ENCODE results near the gene ADAMTS6.
"Not testable (repeated sequence)": the region's sequence is repeated elsewhere in the genome, so short reads cannot be mapped to it uniquely, and the experiment has no call there.

ADAMTS6 gene

DNA sequence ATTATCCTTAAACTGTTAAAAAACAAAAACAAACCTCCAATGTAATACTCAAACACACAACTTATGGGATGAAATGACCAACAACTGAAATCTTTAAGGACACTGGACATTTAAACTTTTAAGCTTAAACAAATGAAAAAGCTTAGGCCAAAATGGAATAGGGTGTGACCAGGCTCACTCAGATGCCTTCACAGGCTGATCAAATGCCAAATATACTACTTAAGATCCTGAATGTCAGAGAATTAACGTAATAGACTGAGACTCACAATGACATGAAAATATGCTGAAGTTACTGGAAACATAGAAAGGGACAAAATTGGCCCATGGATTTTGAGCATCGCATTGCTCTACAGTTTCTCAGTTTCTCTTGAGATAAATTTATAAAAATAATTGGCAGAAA lies 286.8 kb downstream of the ADAMTS6 start:
- Histone ChIP-seq H3K4me1 (ENCODE audit: insufficient read depth, low read length) (no peaks in the 10 kb centered on the region), H3K27ac (ENCODE audit: low read depth, low read length) (no peak overlapping the region), H3K9me3 (ENCODE audit: low read length) (no peaks in the 10 kb centered on the region), H3K27me3 (ENCODE audit: control insufficient read depth in 1 of 2, insufficient read depth in 2 of 2, low read length in 2 of 2) (no peaks in the 10 kb centered on the region), H3K9ac (ENCODE audit: low read length) (no peak overlapping the region), H3K4me3 (ENCODE audit: low read depth in 1 of 2, low read length in 2 of 2) (no peak overlapping the region), H3K36me3 (ENCODE audit: insufficient read depth, low read length) (no peaks in the 10 kb centered on the region)

- Histone ChIP-seq H3K4me1 (ENCODE audit: insufficient read depth, low read length) (no peaks in the 10 kb centered on the region), H3K27me3 (ENCODE audit: control insufficient read depth in 1 of 2, insufficient read depth in 2 of 2, low read length in 2 of 2) (no peaks in the 10 kb centered on the region), H3K9ac (ENCODE audit: low read length) (no peak overlapping the region), H3K27ac (ENCODE audit: low read depth, low read length) (no peak overlapping the region), H3K36me3 (ENCODE audit: insufficient read depth, low read length) (no peaks in the 10 kb centered on the region), H3K4me3 (ENCODE audit: low read depth in 1 of 2, low read length in 2 of 2) (no peak overlapping the region), H3K9me3 (ENCODE audit: low read length) (no peaks in the 10 kb centered on the region)
These were observed 289.4 kb downstream of the ADAMTS6 start for GRCh38 chr5:65192331-65192730.

DNA sequence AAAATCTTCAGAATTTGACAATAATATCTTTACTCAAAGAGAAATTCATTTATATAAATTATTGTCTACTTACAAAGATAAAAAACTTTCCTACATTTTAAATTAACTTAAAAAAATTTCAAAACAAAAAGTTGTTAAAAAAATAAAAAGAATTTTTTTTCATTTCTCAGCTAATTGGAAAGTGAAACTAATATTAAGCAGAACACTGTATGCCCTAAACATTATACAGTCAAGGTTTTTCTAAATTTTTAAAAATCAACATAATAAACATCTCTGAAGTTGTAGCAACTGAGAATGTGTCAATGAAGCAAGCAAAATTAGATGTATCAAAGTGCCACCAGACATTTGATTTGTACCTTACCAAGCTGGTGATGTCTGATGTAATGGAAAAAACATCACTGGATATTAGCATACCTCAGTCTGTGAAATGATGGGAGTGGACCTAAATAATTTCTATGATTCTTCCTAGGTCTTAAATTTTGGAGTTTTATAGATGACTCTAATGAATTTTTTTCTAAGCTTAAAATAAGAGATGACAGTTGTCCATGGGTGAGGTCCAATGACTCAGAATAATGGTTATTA lies 290.1 kb downstream of the ADAMTS6 start:
- Histone ChIP-seq H3K9me3 (ENCODE audit: low read length) (no peaks in the 10 kb centered on the region), H3K27me3 (ENCODE audit: control insufficient read depth in 1 of 2, insufficient read depth in 2 of 2, low read length in 2 of 2) (no peaks in the 10 kb centered on the region), H3K4me3 (ENCODE audit: low read depth in 1 of 2, low read length in 2 of 2) (no peak overlapping the region), H3K4me1 (ENCODE audit: insufficient read depth, low read length) (no peaks in the 10 kb centered on the region), H3K9ac (ENCODE audit: low read length) (no peak overlapping the region), H3K27ac (ENCODE audit: low read depth, low read length) (no peak overlapping the region), H3K36me3 (ENCODE audit: insufficient read depth, low read length) (no peaks in the 10 kb centered on the region)

- Histone ChIP-seq H3K9ac (ENCODE audit: low read length) (no peak overlapping the region), H3K9me3 (ENCODE audit: low read length) (no peaks in the 10 kb centered on the region), H3K36me3 (ENCODE audit: insufficient read depth, low read length) (no peaks in the 10 kb centered on the region), H3K27me3 (ENCODE audit: control insufficient read depth in 1 of 2, insufficient read depth in 2 of 2, low read length in 2 of 2) (no peaks in the 10 kb centered on the region), H3K4me3 (ENCODE audit: low read depth in 1 of 2, low read length in 2 of 2) (no peak overlapping the region), H3K27ac (ENCODE audit: low read depth, low read length) (no peak overlapping the region), H3K4me1 (ENCODE audit: insufficient read depth, low read length) (no peaks in the 10 kb centered on the region)
These were observed 291.2 kb downstream of the ADAMTS6 start for GRCh38 chr5:65190328-65191053.

GRCh38 chr5:65186646-65187227 lies 295.0 kb downstream of the ADAMTS6 start:
- Histone ChIP-seq H3K4me3 (ENCODE audit: low read depth in 1 of 2, low read length in 2 of 2) (no peak overlapping the region), H3K27me3 (ENCODE audit: control insufficient read depth in 1 of 2, insufficient read depth in 2 of 2, low read length in 2 of 2) (no peaks in the 10 kb centered on the region), H3K9me3 (ENCODE audit: low read length) (no peaks in the 10 kb centered on the region), H3K27ac (ENCODE audit: low read depth, low read length) (no peak overlapping the region), H3K9ac (ENCODE audit: low read length) (no peak overlapping the region), H3K4me1 (ENCODE audit: insufficient read depth, low read length) (no peaks in the 10 kb centered on the region), H3K36me3 (ENCODE audit: insufficient read depth, low read length) (no peaks in the 10 kb centered on the region)

DNA sequence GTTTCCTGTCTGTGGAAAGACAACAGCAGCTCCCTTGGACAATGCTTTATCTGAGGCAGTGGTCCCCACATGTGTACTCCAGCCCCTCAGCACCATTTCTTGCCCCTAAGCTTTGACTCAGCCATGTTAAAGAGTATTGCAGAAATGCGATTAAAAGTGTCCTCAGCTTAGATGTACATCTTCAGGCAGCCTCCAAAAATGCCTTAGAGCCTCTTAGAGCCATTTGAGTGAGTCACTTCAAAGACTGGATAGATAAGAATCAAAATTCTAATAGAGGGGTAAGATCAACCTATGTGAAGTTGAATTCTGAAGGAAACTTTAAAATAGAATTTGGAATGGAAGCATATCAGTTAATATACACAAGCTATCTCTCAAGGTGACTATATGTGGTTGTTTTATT lies 296.3 kb downstream of the ADAMTS6 start:
- no peaks in the 10 kb centered on the region for H3K36me3 ChIP-seq (ENCODE audit: insufficient read depth, low read length)
- H3K4me3 ChIP-seq (ENCODE audit: low read depth in 1 of 2, low read length in 2 of 2), result no peak overlapping the region
- no peak overlapping the region for H3K27ac ChIP-seq (ENCODE audit: low read depth, low read length)
- no peaks in the 10 kb centered on the region for H3K4me1 ChIP-seq (ENCODE audit: insufficient read depth, low read length)
- H3K9me3 ChIP-seq (ENCODE audit: low read length), result no peaks in the 10 kb centered on the region
- no peak overlapping the region for H3K9ac ChIP-seq (ENCODE audit: low read length)
- no peaks in the 10 kb centered on the region for H3K27me3 ChIP-seq (ENCODE audit: control insufficient read depth in 1 of 2, insufficient read depth in 2 of 2, low read length in 2 of 2)

DNA sequence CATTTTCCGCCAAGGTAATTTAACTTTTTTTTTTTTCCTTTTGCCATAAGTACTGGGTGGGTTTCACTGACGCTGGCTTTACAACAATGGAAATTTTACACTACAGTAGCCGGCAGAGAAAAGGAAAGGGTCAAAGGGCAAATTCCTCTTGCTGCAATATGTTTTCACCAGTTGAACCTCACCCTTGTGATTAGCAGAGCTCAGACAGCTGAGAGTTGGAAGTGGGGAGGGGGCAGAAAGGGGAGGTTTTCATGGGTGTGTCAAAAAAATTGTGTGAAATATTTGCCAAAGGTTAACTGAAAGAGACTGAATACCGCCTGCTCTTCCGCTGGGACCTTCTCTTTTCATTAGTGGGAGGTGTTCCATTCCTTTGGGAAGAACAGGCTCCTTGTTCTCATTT lies 296.9 kb downstream of the ADAMTS6 start:
- Histone ChIP-seq H3K36me3 (ENCODE audit: insufficient read depth, low read length) (no peaks in the 10 kb centered on the region), H3K27ac (ENCODE audit: low read depth, low read length) (no peak overlapping the region), H3K27me3 (ENCODE audit: control insufficient read depth in 1 of 2, insufficient read depth in 2 of 2, low read length in 2 of 2) (no peaks in the 10 kb centered on the region), H3K9ac (ENCODE audit: low read length) (no peak overlapping the region), H3K9me3 (ENCODE audit: low read length) (no peaks in the 10 kb centered on the region), H3K4me1 (ENCODE audit: insufficient read depth, low read length) (no peaks in the 10 kb centered on the region), H3K4me3 (ENCODE audit: low read depth in 1 of 2, low read length in 2 of 2) (no peak overlapping the region)

- not testable (repeated sequence) for H3K27ac ChIP-seq (ENCODE audit: low read depth, low read length); H3K27me3 ChIP-seq (ENCODE audit: control insufficient read depth in 1 of 2, insufficient read depth in 2 of 2, low read length in 2 of 2); H3K4me1 ChIP-seq (ENCODE audit: insufficient read depth, low read length)
These were observed 307.5 kb downstream of the ADAMTS6 start for GRCh38 chr5:65174231-65174630.

DNA sequence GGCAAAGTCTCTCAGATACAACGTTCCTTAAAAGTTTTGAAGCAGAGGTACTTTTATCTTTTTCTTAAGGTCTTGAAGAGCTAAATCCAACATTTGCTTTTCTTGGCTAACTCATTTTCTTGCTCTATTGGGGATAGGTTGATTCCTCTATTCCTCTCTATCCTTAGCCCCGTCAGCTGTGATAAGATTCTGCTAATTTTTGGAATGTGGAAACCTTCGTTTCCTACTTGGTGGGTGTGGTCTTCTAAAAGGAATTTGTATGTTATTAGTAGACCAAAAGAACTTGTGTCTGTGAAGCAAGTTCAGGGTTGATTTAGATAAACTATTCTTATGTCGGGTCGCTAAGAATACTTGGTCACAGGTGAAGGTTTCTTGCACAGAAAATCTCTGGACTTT lies 308.6 kb downstream of the ADAMTS6 start:
- no peaks in the 10 kb centered on the region for H3K27me3 ChIP-seq (ENCODE audit: control insufficient read depth in 1 of 2, insufficient read depth in 2 of 2, low read length in 2 of 2)
- H3K4me3 ChIP-seq (ENCODE audit: low read depth in 1 of 2, low read length in 2 of 2), result no peak overlapping the region
- H3K36me3 ChIP-seq (ENCODE audit: insufficient read depth, low read length), result no peaks in the 10 kb centered on the region
- no peaks in the 10 kb centered on the region for H3K9me3 ChIP-seq (ENCODE audit: low read length)
- H3K9ac ChIP-seq (ENCODE audit: low read length), result no peak overlapping the region
- no peak overlapping the region for H3K27ac ChIP-seq (ENCODE audit: low read depth, low read length)
- H3K4me1 ChIP-seq (ENCODE audit: insufficient read depth, low read length), result no peaks in the 10 kb centered on the region

More at GRCh38 chr5:65174231-65174630, 307.5 kb downstream of the ADAMTS6 start:
- H3K36me3 ChIP-seq (ENCODE audit: insufficient read depth, low read length); H3K9ac ChIP-seq (ENCODE audit: low read length); H3K9me3 ChIP-seq (ENCODE audit: low read length); H3K4me3 ChIP-seq (ENCODE audit: low read depth in 1 of 2, low read length in 2 of 2): not testable (repeated sequence)

DNA sequence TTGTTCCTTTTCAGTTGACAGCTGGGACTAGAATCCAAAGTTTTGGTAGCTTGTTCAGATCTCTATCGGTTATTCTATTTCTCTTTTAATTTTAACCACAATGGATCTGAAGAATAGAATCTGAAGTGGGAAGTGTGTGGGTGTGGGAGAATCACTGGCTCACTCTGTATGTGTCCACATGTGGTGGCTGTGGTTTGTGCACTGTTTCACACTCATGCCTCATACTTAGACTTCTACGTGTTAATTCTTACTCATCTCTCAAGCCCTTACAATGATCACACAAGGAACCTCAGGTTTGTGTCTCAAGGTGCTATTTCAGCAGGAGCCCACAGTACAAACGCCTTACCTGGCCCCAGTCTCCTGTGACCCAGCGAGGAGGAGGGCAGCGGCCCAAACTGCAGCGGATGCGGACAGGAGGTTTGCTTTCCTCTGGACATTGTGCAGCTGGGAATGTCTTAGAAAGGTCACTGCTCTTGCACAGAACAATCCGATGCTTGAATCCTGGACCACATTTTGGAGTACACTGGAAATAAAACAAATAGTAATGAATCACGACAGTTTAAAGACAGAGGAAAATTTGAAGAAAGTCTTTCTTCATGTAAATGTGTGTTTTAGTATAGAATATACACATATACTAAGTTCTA lies 309.1 kb downstream of the ADAMTS6 start:
- no peaks in the 10 kb centered on the region for H3K36me3 ChIP-seq (ENCODE audit: insufficient read depth, low read length)
- H3K4me3 ChIP-seq (ENCODE audit: low read depth in 1 of 2, low read length in 2 of 2), result no peak overlapping the region
- no peaks in the 10 kb centered on the region for H3K27me3 ChIP-seq (ENCODE audit: control insufficient read depth in 1 of 2, insufficient read depth in 2 of 2, low read length in 2 of 2)
- H3K4me1 ChIP-seq (ENCODE audit: insufficient read depth, low read length), result no peaks in the 10 kb centered on the region
- no peak overlapping the region for H3K9ac ChIP-seq (ENCODE audit: low read length)
- no peak overlapping the region for H3K27ac ChIP-seq (ENCODE audit: low read depth, low read length)
- H3K9me3 ChIP-seq (ENCODE audit: low read length), result no peaks in the 10 kb centered on the region

DNA sequence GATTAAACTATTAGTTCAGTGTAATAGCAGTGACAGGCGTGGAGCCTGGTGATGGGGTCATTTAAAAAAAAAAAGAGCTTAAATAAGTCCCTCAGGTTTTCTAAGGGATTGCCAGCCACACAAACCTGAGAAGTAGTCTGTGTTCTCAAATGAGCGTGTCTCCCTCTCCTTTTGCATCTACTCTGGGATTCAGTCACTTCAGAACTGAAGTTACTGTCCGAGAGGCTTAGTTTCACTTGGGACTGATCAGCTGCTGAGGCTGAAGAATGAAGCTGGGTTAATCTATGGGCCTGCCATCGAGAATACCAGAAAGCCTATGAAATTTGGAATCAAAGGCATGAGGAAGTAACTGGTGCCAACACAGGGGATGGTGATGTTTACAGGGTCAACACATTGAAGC lies 310.1 kb downstream of the ADAMTS6 start:
- Histone ChIP-seq H3K9ac (ENCODE audit: low read length) (no peak overlapping the region), H3K27ac (ENCODE audit: low read depth, low read length) (no peak overlapping the region), H3K4me3 (ENCODE audit: low read depth in 1 of 2, low read length in 2 of 2) (no peak overlapping the region), H3K9me3 (ENCODE audit: low read length) (no peaks in the 10 kb centered on the region), H3K4me1 (ENCODE audit: insufficient read depth, low read length) (no peaks in the 10 kb centered on the region), H3K36me3 (ENCODE audit: insufficient read depth, low read length) (no peaks in the 10 kb centered on the region), H3K27me3 (ENCODE audit: control insufficient read depth in 1 of 2, insufficient read depth in 2 of 2, low read length in 2 of 2) (no peaks in the 10 kb centered on the region)
